Ishikawa (cell line): ENCODE results near the gene KIF13A.

Source experiments
- CEBPB ChIP-seq: IDR thresholded peaks from 2 replicates; pipeline ENCODE4 v1.6.1; 2012
- CREB1 ChIP-seq: IDR thresholded peaks from 2 replicates; pipeline ENCODE4 v1.6.1; 2012; ENCODE audit warnings: low read depth
- EGR1 ChIP-seq: IDR thresholded peaks from 2 replicates; pipeline ENCODE4 v1.6.1; 2012
- EP300 ChIP-seq: IDR thresholded peaks from 2 replicates; pipeline ENCODE4 v1.6.1; 2012; ENCODE audit warnings: borderline replicate concordance
- FOXM1 ChIP-seq: IDR thresholded peaks from 2 replicates; pipeline ENCODE4 v1.6.1; 2012; ENCODE audit warnings: low read depth, borderline replicate concordance
- MAX ChIP-seq: IDR thresholded peaks from 2 replicates; pipeline ENCODE4 v1.6.1; 2012
- NFIC ChIP-seq: IDR thresholded peaks from 2 replicates; pipeline ENCODE4 v1.6.1; 2012
- RAD21 ChIP-seq: IDR thresholded peaks from 2 replicates; pipeline ENCODE4 v1.6.1; 2012; ENCODE audit warnings: low read depth
- REST ChIP-seq: IDR thresholded peaks from 2 replicates; pipeline ENCODE4 v1.6.1; 2012; ENCODE audit warnings: low read depth, mild to moderate bottlenecking
- TAF1 ChIP-seq: IDR thresholded peaks from 2 replicates; pipeline ENCODE4 v1.6.1; 2012; ENCODE audit warnings: low read depth, mild to moderate bottlenecking
- TCF12 ChIP-seq: IDR thresholded peaks from 2 replicates; pipeline ENCODE4 v1.6.1; 2012; ENCODE audit warnings: low read depth
- TEAD4 ChIP-seq: IDR thresholded peaks from 2 replicates; pipeline ENCODE4 v1.6.1; 2012
- USF1 ChIP-seq: IDR thresholded peaks from 2 replicates; pipeline ENCODE4 v1.6.1; 2012
- YY1 ChIP-seq: IDR thresholded peaks from 2 replicates; pipeline ENCODE4 v1.6.1; 2012; ENCODE audit warnings: low read depth
- ZBTB7A ChIP-seq: IDR thresholded peaks from 2 replicates; pipeline ENCODE4 v1.6.1; 2012; ENCODE audit warnings: low read depth

The KIF13A gene

GRCh38 chr6:18022398-18023231 is 35.2 kb upstream of the KIF13A start:
- TF ChIP-seq TAF1 (no peak), TEAD4 (peak; percentile 92), USF1 (no peak)

GRCh38 chr6:18021166-18021850 is 33.9 kb upstream of the KIF13A start:
- TF ChIP-seq TCF12: no peak
- TF ChIP-seq MAX: no peak
- TF ChIP-seq YY1: no peak
- TF ChIP-seq TAF1: 0 out of 2 replicates have a peak, but pooled peaks have one; percentile 17

- TF ChIP-seq TAF1: no peak
- TF ChIP-seq NFIC: no peak
- no peak for TF ChIP-seq USF1
- no peak for TF ChIP-seq EP300
- no peak for TF ChIP-seq ZBTB7A
- no peak for TF ChIP-seq YY1
- no peak for TF ChIP-seq MAX
- no peak for TF ChIP-seq REST
Observed at GRCh38 chr6:18019539-18020534, 32.4 kb upstream of the KIF13A start.

- no peak for TF ChIP-seq CEBPB
- TF ChIP-seq RAD21: no peak
- TF ChIP-seq EP300: no peak
- TF ChIP-seq TAF1: no peak
- TF ChIP-seq CREB1: no peak
- no peak for TF ChIP-seq ZBTB7A
Observed at GRCh38 chr6:18016698-18017097, 29.3 kb upstream of the KIF13A start.

- TF ChIP-seq EP300 (no peak), NFIC (no peak), TEAD4 (peak; percentile 61; the same call in 1 of the 2 replicates)
Observed at GRCh38 chr6:18016133-18016532, 28.7 kb upstream of the KIF13A start.

GRCh38 chr6:18011287-18011686 is 23.9 kb upstream of the KIF13A start:
- no peak for TF ChIP-seq ZBTB7A
- TF ChIP-seq YY1: no peak
- TF ChIP-seq EGR1: no peak
- TF ChIP-seq CREB1: no peak
- TF ChIP-seq NFIC: no peak
- no peak for TF ChIP-seq CEBPB
- no peak for TF ChIP-seq TCF12
- TF ChIP-seq REST: no peak
- TF ChIP-seq USF1: no peak
- no peak for TF ChIP-seq TEAD4
- no peak for TF ChIP-seq EP300
- no peak for TF ChIP-seq RAD21
- TF ChIP-seq TAF1: no peak
- TF ChIP-seq FOXM1: no peak
